Stimulated activated CD4-positive, alpha-beta T cell treated with anti-CD3 and anti-CD28 coated beads, Interleukin-12 subunit alpha, Interleukin-12 subunit beta, amount 100 ng/mL, for 24 hours (primary cell): ENCODE measurements around the gene SLC22A6.
"Not testable (repeated sequence)": the region's sequence is repeated elsewhere in the genome, so short reads cannot be mapped to it uniquely, and the experiment has no call there.

ENCODE experiments used
- DNase-seq, 2 experiments: peaks; one replicate each; pipeline ENCODE4 v3.0.0-alpha.2; 2020; ENCODE audit warnings: low read depth in 2 of 2

Gene SLC22A6

DNA sequence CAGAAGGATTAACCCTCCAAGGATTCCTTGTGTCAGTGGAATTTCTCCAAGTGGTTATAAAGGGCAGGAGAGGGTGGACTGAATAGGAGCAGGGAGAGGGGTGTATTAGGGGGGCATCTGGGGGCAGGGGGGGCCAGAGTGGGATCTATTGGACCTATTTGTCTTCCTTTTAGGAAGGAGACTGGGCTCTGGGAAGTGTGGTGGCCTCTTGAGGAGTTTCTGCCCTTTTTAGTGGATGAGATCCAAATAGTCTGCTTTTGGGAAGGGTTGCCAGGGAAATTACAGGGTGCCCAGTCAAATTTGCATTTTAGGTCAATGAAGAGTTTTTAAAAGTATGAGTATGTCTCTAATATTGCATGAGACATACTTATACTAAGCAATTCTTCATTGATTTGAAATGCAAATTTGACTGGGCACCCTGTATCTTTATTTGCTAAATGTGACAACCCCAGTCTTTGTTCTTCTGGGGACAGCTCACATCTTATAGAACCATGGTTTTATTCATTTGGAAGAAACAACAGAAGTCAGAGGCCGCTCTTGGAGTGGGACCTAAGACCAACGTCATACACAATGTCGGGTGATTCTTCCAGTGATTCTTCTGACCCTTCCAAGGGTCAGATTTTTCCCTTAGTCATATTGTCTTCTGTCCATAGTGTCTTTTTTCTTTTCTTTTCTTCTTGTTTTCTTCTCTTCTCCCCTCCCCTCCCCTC lies 429 bp upstream of the SLC22A6 start:
- no peak for DNase-seq

DNA sequence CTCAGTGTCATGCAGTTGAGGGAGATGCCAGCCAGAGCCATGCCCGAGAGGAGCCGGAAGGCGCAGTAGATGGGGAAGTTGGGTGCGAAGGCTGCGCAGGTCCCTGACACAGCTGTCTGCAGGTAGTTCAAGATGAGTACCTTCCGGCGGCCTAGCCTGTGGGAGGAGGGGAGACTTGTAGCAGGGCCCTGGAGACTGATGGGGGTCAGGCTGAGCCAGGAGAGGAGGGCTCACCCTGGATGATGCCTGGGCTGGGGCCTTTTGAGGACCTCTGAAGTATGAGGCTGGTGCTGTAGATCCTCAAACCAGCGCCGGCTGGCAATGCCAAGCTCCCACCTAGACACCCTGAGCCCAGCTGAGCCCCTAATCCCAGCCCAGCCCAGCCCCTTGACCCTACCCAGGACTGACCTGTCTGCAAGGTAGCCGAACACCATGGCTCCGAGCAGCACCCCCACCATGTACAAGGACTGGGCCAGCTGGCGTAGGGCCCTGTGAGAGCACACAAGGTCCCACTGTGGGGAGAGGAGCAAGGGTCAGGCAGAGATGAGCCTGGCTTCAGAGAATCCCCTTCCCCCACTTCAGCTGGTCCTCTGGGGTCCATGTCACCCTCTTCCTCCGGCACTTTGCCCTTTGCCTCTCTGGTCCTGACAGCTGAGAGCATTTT lies 1.1 kb downstream of the SLC22A6 start:
- no peak for DNase-seq

DNA sequence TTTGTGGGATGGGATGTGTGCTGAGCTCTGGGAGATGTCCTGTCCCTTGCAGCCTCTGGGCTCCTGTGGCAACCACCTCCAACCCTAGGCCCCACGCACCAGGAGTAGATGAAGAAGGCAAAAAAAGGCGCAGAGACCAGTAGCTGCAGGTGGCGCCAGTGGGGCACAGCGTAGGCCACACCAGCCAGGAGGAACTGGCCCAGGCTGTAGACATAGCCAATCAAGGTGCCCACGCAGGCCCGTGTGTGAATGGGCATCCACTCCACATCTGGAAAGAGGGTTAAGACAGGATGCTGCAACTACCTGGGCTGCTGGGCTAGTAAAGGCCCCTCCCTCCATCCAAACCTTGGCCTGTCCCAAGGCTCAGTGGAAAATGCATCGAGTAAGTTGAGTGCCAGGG lies 3.0 kb downstream of the SLC22A6 start:
- no peak for DNase-seq

GRCh38 chr11:62980133-62980760 lies 4.5 kb downstream of the SLC22A6 start:
- no peak for DNase-seq

DNA sequence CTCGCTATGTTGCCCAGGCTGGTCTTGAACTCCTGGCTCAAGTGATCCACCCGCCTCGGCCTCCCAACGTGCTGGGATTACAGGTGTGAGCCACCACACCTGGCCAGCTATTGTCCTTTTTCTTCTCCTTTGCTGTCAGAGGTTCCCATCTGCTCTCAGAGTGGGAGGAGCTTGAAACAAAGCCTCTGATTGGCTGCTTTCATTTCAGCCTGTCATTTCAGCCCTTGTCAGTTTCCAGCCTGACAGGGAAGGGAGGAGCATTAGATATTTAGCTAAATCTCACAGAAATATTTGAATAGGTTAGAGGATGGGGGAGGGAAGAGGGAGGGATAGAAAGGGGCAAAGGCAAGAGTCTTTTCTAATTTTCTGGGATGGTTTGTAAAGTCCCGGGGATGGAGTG lies 8.7 kb downstream of the SLC22A6 start:
- no peak for DNase-seq

DNA sequence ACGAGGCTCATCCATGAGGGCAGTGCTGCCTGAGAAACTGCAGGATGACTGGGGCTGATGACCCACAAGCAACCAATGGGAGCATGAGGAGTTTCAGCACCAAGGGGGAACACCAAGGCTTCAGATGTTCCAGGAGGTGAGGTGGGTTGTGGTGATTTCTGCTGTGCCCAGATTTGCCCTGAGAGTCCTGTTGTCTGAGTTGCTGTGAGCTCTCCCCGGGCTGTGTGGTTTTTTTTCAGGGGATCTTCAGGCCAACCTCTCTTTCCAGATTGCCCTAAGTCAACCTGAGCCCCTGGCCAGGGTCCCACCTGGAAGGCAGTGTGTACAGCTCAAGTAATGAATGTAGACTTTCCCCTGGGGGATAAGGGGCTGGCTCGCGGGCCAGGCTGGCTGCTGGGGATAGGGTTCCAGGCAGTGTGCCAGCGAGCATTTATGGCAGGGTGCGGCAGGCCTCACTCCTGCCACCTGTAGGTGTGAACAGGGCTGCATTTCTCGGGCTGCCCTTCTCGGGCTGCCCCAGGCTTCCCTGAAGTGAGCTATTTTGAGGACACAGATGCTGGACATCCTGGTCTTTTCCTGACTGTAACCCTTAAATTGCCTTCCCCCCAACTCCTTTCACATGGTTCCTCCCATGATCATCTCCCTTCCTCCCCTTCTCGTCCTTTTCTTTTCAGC lies 9.8 kb downstream of the SLC22A6 start:
- peak in 1 of 2 experiments; percentile 6 for DNase-seq

DNA sequence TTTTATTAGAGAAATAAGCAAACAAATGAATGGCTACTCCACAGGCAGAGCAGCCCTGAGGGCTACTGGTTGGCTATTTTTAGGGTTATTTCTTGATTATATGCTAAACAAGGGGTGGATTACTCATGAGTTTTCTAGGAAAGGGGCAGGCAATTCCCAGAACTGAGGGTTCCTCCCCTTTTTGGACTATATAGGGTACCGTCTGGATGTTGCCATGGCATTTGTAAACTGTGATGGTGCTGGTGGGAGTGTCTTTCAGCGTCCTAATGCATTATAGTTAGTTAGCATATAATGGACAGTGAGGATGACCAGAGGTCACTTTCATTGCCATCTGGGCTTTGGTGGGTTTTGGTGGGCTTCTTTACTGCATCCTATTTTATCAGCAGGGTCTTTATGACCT lies 19.2 kb downstream of the SLC22A6 start:
- DNase-seq, result no peak

- no peak for DNase-seq
Observed at GRCh38 chr11:62962391-62962790, 22.4 kb downstream of the SLC22A6 start.

DNA sequence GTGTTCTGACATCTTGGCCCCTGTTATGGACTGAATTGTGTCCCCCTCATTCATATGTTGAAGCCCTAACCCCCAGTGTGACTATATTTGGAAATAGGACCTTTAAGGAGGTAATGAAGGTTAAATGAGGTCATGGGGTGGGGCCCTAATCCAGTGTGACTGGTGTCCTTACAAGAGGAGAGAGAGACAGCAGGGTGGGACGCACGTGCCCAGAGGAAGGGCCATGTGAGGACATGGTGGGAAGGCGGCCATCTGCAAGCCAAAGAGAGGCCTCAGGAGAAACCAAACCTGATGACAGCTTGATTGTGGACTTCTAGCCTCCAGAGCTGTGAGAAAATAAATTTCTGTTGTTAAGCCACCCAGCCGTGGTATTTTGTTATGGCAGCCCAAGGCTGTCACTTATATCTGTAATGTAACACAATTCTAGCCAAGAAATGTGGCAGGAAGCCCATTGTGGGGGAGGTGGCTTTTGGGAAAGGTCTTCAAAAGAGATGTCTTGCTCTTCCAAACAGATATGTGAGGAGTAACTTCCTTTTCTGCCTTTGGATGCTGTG lies 23.7 kb downstream of the SLC22A6 start:
- DNase-seq, result no peak

DNA sequence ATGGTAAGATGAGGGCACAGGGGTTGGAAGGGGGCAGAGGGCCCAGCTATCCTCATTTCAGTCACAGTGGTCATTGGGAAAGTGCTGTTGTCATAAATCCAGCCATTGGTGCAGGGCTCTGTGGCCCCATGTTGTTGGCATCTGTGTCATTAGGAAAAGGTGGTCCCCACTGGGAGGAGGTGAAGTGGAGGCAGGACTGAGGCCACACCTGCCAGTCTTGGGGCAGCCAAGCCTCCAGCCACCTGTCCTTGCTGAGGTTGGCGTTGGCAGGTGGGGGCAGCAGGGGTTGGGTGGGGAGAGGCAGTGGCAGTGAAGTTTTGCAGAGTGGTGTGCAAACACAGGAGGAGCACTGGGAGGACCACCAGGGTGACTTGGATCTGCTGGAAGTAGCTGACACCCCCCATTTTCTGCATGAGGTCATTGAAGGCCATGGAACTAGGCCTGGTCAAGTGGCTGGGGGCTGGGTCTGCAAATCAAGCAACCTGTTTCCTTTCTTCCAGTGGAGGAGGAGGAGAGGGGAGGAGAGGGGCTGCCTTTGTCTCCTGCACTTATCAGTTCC lies 25.3 kb downstream of the SLC22A6 start:
- DNase-seq, result no peak

GRCh38 chr11:62958547-62959421 lies 26.0 kb downstream of the SLC22A6 start:
- no peak for DNase-seq

- no peak for DNase-seq
Observed at GRCh38 chr11:62957147-62957546, 27.6 kb downstream of the SLC22A6 start.

- no peak for DNase-seq
Observed at GRCh38 chr11:62954478-62954877, 30.3 kb downstream of the SLC22A6 start.

DNA sequence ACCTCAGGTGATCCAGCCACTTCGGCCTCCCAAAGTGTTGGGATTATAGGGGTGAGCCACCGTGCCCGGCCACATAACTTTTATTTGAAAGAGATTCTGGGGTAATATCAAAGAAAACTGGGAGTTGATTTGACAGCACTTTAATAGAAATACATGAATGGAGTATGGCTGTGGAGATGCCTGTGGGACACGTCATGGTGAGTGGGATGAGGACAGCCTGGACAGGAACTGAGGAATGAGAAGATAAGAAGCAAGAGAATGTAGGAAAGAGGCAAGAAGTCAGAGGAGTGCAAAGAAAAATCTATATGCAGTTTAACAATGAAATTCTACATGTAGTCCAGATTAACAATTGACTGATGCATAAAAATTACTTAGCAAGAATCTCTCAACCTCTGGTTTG lies 31.0 kb downstream of the SLC22A6 start:
- DNase-seq, result no peak

GRCh38 chr11:62948765-62949320 lies 35.9 kb downstream of the SLC22A6 start:
- DNase-seq, result no peak

GRCh38 chr11:62945538-62945937 lies 39.2 kb downstream of the SLC22A6 start:
- DNase-seq, result not testable (repeated sequence)

- not testable (repeated sequence) for DNase-seq
Observed at GRCh38 chr11:62937528-62937927, 47.2 kb downstream of the SLC22A6 start.

- no peak for DNase-seq
Observed at GRCh38 chr11:62934496-62934785, 50.3 kb downstream of the SLC22A6 start.

DNA sequence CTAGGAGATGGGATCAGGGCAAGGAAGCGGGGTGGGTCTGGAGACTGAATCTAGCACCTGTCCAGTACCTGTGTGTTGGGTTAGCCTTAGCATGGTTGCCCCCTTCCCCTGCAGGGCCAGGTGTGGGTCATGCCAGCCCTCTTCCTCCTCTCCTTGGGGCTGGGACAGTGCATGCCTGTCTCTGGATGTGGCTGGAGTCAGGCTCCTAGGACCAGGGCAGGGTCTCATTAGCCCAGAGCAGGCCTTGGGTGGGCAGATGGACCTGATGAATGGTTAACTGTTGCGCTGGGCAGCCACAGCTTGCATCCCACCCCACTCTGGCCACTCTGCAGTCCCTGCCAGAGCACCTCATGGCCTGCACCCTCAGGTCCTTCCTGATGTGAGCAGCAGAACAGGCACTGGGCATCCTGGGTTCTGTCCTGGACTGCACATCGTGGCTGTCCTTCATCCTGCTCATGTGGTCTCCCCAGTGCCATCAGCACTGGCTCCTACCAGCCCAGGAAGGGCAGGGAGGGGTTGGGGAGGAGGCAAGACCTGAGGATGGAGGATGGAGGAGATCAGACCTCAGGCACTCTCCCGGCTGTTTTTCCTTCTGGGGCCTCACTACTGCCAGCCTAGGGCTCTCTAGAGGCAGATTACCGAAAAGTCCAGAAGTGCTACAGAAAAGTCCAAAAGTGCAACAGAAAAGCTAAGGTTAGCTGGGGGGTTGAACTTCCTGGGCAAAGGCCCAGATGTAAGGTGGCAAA lies 50.8 kb downstream of the SLC22A6 start:
- no peak for DNase-seq

GRCh38 chr11:62933285-62933684 lies 51.5 kb downstream of the SLC22A6 start:
- no peak for DNase-seq
